Upper lobe of right lung (tissue), 1 donor: ENCODE results near the gene CD79B. TPM values are rescaled to one million over a fixed set of nuclear protein-coding genes. Genes with fewer than 3 reads are reported as not detected.
A peak's percentile ranks its signal among the peaks of the same experiment; 100 is the strongest.
"Not testable (repeated sequence)": the region's sequence is repeated elsewhere in the genome, so short reads cannot be mapped to it uniquely, and the experiment has no call there.

Source experiments
- ATAC-seq: fragments of 200-7000 bp; cut with Tn5 transposase; one replicate; pipeline ENCODE4 v1.9.1; 2020; ENCODE audit warnings: mild to moderate bottlenecking, moderate library complexity
- DNase-seq: peaks from one replicate; pipeline ENCODE4 v3.0.0-alpha.2; 2020
- H3K27ac ChIP-seq: fragments of 200-600 bp; one replicate; pipeline ENCODE4 v1.8.0; 2022
- H3K27me3 ChIP-seq: fragments of 200-600 bp; one replicate; pipeline ENCODE4 v1.8.0; 2022; ENCODE audit warnings: mild to moderate bottlenecking
- H3K36me3 ChIP-seq: fragments of 200-600 bp; one replicate; pipeline ENCODE4 v1.8.0; 2022
- H3K4me1 ChIP-seq: fragments of 200-600 bp; one replicate; pipeline ENCODE4 v1.8.0; 2022
- H3K4me3 ChIP-seq: fragments of 200-600 bp; one replicate; pipeline ENCODE4 v1.8.0; 2022; ENCODE audit warnings: mild to moderate bottlenecking
- H3K9me3 ChIP-seq: fragments of 200-600 bp; one replicate; pipeline ENCODE4 v1.8.0; 2022
- CTCF ChIP-seq: fragments of 200-600 bp; IDR thresholded peaks from one replicate; pipeline ENCODE4 v1.8.0; 2022; ENCODE audit warnings: antibody characterized with exemption
- intact Hi-C: fragments of 100-400 bp; cut with DNase I; formaldehyde crosslinking; loops from one replicate; pipeline ENCODE4 v1.11.0; 2022
- total RNA-seq: library from RNA; stranded (reverse); fragmentation: NEBNext Ultra II Directional; extraction: Animal tissue kit (Norgen Biotek cat#: 25700); gene quantifications from one replicate; pipeline ENCODE4 v1.2.1, GENCODE V29; 2021
- donor health status: DM: no; HTN: yes; CAD: no; lungs with severe emphysema.

Gene CD79B
- total RNA-seq, 1 donor from 2014 or later: 4.7 TPM

GRCh38 chr17:63919311-63919723 lies 12.8 kb downstream of the CD79B start:
- Histone ChIP-seq H3K27ac (no peak overlapping the region), H3K4me3 (no peak overlapping the region), H3K36me3 (no peaks in the 10 kb centered on the region), H3K9me3 (no peaks in the 10 kb centered on the region), H3K4me1 (peaks cover 4% of the 10 kb centered on the region), H3K27me3 (peaks cover 8% of the 10 kb centered on the region)
- TF ChIP-seq CTCF: peak; percentile 95
- DNase-seq: no peak
- intact Hi-C loops: loop anchor here (10.0 kb wide), 2 partner anchors 105 to 215 kb away; partner anchors contain the start of genes ERN1 and ICAM2
- peak; percentile 94 for ATAC-seq

- H3K4me1 ChIP-seq, H3K27ac ChIP-seq, H3K9me3 ChIP-seq, H3K36me3 ChIP-seq, ATAC-seq, H3K27me3 ChIP-seq, H3K4me3 ChIP-seq, DNase-seq: not testable (repeated sequence)
- intact Hi-C loops: loop anchor here (10.0 kb wide), 2 partner anchors 106 to 216 kb away; partner anchors contain the start of genes ERN1 and ICAM2
These were observed 13.3 kb downstream of the CD79B start, which contains the start of gene GH1 for GRCh38 chr17:63918789-63919305. TSS of gene GH1 (minus strand) at chr17:63918839. CDS start at chr17:63918776, 63 bp downstream.

GRCh38 chr17:63918305-63918704 lies 13.8 kb downstream of the CD79B start:
- intact Hi-C loops: loop anchor here (10.0 kb wide), 2 partner anchors 106 to 216 kb away; partner anchors contain the start of genes ERN1 and ICAM2
- H3K4me1 ChIP-seq: peaks cover 4% of the 10 kb centered on the region
- H3K36me3 ChIP-seq: no peaks in the 10 kb centered on the region
- peaks cover 8% of the 10 kb centered on the region for H3K27me3 ChIP-seq
- DNase-seq: no peak
- H3K4me3 ChIP-seq: no peak overlapping the region
- no peak for TF ChIP-seq CTCF
- no peak overlapping the region for H3K27ac ChIP-seq
- no peaks in the 10 kb centered on the region for H3K9me3 ChIP-seq
- no peak for ATAC-seq

GRCh38 chr17:63917646-63918045 lies 14.5 kb downstream of the CD79B start:
- H3K27ac ChIP-seq: no peak overlapping the region
- intact Hi-C loops: loop anchor here (10.0 kb wide), 2 partner anchors 107 to 217 kb away; partner anchors contain the start of genes ERN1 and ICAM2
- H3K9me3 ChIP-seq: no peaks in the 10 kb centered on the region
- H3K27me3 ChIP-seq: peaks cover 8% of the 10 kb centered on the region
- no peak for DNase-seq
- peaks cover 4% of the 10 kb centered on the region for H3K4me1 ChIP-seq
- no peak for TF ChIP-seq CTCF
- H3K36me3 ChIP-seq: no peaks in the 10 kb centered on the region
- no peak for ATAC-seq
- H3K4me3 ChIP-seq: no peak overlapping the region

GRCh38 chr17:63917206-63917605 lies 14.9 kb downstream of the CD79B start:
- not testable (repeated sequence) for H3K27ac ChIP-seq, ATAC-seq, H3K9me3 ChIP-seq, DNase-seq, H3K36me3 ChIP-seq, H3K4me3 ChIP-seq, H3K27me3 ChIP-seq, H3K4me1 ChIP-seq
- intact Hi-C loops: loop anchor here (10.0 kb wide), 2 partner anchors 108 to 218 kb away; partner anchors contain the start of genes ERN1 and ICAM2

GRCh38 chr17:63916566-63917185 lies 15.5 kb downstream of the CD79B start:
- Histone ChIP-seq H3K4me3 (no peak overlapping the region), H3K27me3 (peaks cover 8% of the 10 kb centered on the region), H3K36me3 (no peaks in the 10 kb centered on the region), H3K4me1 (peaks cover 4% of the 10 kb centered on the region), H3K9me3 (no peaks in the 10 kb centered on the region), H3K27ac (no peak overlapping the region)
- ATAC-seq (no peak), DNase-seq (no peak)
- no peak for TF ChIP-seq CTCF
- intact Hi-C loops: loop anchor here (10.0 kb wide), 2 partner anchors 108 to 218 kb away; partner anchors contain the start of genes ERN1 and ICAM2

GRCh38 chr17:63915753-63916152 lies 16.4 kb downstream of the CD79B start:
- H3K27me3 ChIP-seq, ATAC-seq, H3K27ac ChIP-seq, DNase-seq, H3K4me1 ChIP-seq, H3K36me3 ChIP-seq, H3K4me3 ChIP-seq, H3K9me3 ChIP-seq: not testable (repeated sequence)
- intact Hi-C loops: loop anchor here (10.0 kb wide), 2 partner anchors 109 to 219 kb away; partner anchors contain the start of genes ERN1 and ICAM2
